AG08396 (cell line): ENCODE measurements around the gene PBOV1.

Source experiments
- DNase-seq: peaks from one replicate; pipeline ENCODE4 v3.0.0; 2012; ENCODE audit warnings: low spot score, mixed read lengths

PBOV1 gene

GRCh38 chr6:138204792-138205384, 13.4 kb downstream of the PBOV1 start:
- DNase-seq = no peak

GRCh38 chr6:138204303-138204702, 14.0 kb downstream of the PBOV1 start:
- no peak for DNase-seq

DNA sequence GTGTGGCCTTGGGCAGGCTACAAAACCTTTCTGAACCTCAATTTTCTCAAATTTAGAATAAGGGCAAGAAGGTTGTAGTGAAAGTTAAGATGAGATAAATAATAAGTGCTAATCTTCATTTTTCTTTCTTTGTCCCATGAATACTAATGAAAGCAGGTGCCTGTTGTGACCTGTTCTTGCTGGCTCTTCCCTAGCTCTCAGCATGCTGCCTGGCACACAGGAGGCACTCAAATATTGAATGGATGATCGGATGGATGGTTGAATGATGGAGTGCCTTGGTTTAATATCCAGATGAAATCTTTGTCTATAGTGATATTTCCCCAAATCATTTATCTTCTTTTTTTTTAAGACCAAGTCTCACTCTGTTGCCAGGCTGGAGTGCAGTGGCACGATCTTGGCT, 15.0 kb downstream of the PBOV1 start:
- DNase-seq = no peak

GRCh38 chr6:138201836-138202235, 16.5 kb downstream of the PBOV1 start:
- DNase-seq = no peak

DNA sequence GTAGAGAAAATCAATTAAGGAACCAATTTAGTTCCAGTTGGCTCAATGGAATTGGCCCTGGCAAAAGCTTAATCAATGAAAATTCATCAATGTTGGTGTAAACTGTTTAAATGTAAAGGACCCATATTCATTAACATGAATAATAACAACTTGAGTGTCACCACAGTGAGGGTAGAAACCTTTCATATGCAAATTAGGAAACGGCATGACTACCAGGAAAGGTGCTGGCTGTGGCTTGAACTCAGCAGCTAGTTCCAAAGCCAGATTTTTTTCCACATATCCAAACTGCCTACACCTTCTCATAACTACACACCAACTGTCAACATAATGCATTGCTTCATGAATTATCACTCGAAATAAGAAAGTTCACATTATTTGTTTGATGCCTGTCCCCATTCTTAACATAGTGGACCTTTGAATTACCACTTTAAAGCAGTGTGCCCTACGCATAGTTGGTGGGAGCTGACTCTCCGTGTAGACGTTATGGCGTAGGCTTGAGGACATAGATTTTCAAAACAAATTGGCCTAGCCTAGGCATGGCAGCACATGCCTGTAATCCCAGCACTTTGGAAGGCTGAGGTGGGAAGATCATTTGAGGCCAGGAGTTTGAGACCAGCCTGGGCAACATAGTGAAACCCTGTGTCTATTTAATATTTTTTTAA, 19.7 kb downstream of the PBOV1 start:
- no peak for DNase-seq

GRCh38 chr6:138197570-138197969, 20.7 kb downstream of the PBOV1 start:
- no peak for DNase-seq

DNA sequence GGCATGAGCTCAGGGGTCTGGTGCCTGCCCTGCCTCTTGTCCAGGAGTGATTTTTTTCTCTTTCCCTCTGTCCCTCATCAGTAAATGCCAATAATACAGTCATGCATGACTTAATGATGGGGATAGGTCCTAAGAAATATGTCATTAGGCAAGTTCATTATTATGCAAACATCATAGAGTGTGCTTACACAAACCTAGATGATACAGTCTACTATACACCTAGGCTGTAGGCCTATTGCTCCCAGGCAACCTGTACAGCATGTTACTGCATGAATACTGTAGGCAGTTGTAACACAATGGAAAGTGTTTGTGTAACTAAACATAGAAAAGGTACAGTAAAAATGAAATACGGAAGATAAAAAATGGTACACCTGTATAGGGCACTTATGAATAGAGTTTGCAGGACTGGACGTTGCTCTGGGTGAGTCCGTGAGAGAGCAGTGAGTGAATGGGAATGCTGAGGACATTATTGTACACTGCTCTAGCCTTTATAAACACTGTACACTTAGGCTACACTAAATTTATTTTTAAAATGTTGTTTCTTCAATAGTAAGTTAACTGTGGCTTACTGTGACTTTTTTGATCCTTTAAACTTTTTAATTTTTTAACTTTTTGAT, 22.1 kb downstream of the PBOV1 start:
- DNase-seq = no peak

- no peak for DNase-seq
These were observed 24.0 kb downstream of the PBOV1 start for GRCh38 chr6:138194287-138194686.

- no peak for DNase-seq
These were observed 29.9 kb downstream of the PBOV1 start for GRCh38 chr6:138188278-138188941.

GRCh38 chr6:138187156-138187555, 31.1 kb downstream of the PBOV1 start:
- no peak for DNase-seq

- DNase-seq = no peak
These were observed 34.1 kb downstream of the PBOV1 start for GRCh38 chr6:138184230-138184629.

DNA sequence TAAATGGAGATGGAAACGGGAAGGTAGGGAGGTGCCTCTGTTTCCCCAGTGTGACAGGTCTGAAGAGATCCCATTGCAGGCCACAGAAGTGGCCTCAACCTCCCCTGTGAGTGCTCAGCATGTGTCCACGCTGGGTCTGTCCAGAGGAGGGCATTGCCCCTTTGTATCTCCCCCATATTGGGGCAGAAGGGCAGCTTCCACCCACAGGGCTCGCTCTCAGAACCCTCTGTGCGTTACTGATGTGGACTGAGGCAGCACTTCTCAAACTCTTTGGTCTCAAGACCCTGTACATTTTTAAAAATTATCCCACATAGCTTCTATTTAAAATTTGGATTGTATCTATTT, 34.5 kb downstream of the PBOV1 start:
- DNase-seq = no peak

DNA sequence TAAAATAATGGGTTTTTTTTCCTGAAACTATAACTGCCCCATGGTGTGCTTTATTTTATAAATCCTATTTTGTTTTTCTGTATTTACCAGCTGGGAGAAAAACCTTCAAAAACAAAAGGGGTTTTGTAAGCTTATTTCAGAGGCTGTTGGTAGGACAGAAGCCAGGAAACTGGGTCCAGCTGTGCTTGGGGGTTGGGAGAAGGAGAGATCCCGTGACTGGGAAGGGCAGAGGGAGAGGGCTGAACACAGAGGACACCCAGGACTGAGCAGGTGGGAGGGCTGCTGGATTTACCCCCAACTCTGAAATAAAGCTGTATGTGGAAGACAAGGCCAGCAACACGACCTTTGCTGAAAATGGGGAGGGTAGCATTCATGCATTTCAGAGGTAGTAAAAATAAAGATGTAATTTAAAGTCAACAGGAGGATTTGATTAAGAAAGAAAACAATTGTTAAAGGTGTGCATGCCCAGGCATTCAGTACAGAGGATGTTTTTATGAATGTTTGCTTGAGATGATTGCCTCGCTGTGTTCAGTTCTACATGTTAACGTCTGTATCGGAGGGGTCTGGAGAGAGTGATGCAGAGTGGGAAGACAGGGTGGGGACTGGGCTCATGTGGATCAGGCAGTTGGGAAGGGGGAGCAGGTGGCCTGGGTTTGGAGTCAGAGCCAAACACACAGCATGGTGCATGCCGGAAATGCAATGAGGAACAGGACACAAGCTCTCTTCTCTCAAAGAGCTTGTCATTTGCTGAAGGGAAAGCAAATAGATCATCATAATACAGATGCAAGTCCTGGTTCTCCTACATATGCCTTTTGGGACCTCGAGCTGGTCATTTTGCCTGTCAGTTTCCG, 35.1 kb downstream of the PBOV1 start:
- no peak for DNase-seq

- DNase-seq = no peak
These were observed 41.5 kb downstream of the PBOV1 start for GRCh38 chr6:138176652-138177232.

- DNase-seq = no peak
These were observed 42.7 kb downstream of the PBOV1 start for GRCh38 chr6:138175596-138175995.
